NB4 (cell line): ENCODE data around the gene MRPL14.

ENCODE experiments used
- CTCF ChIP-seq: IDR thresholded peaks from one replicate; pipeline ENCODE4 v1.5.1; 2012; ENCODE audit warnings: low read depth, low read length
- POLR2A ChIP-seq: IDR thresholded peaks from 2 replicates; pipeline ENCODE4 v1.6.1; 2011; ENCODE audit warnings: mild to moderate bottlenecking; ENCODE audit not compliant: insufficient read length; ENCODE audit errors: extremely low read depth

DNA sequence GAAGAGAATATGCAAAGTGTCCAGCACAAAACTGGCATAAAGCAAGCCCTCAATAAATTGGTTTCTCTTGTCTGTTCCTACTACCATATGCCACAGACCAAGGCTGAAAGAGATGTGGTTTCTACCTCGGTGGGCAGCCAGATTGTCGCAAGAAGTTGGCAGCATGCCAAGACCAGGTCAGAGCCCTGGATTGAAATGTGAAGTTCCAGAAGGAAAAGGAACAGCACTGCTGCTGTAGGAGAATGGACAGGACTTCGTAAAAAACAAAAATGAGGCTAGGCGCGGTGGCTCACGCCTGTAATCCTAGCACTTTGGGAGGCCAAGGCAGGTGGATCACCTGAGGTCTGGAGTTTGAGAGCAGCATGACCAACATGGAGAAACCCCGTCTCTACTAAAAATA, 22.1 kb downstream of the MRPL14 start:
- TF ChIP-seq CTCF (no peak), POLR2A (no peak)
